GM12878 (cell line): Measurements from ENCODE around the gene NXN. TPM values are rescaled to one million over a fixed set of nuclear protein-coding genes. Genes with fewer than 3 reads are reported as not detected.
"Not testable (repeated sequence)": the region's sequence is repeated elsewhere in the genome, so short reads cannot be mapped to it uniquely, and the experiment has no call there.

Experiments
- ATAC-seq: fragments of 200-7000 bp; cut with Tn5 transposase; 3 replicates; pipeline ENCODE4 v1.9.1; 2020; ENCODE audit warnings: mild to moderate bottlenecking, moderate library complexity
- BruUV-seq: library from RNA; stranded (reverse); fragments of 400-500 nt; replicated peaks from 2 replicates; lab custom pipeline; 2021; lab: Mats Ljungman, UMichigan
- CTCF ChIA-PET: fragments of 300-600 bp; sonication (Branson Sonifier 250); formaldehyde crosslinking; extraction: SDS; loops from one replicate; lab custom pipeline; 2021; ENCODE audit warnings: inconsistent platforms; lab: Yijun Ruan, JAX
- POLR2A ChIA-PET: fragments of 350-600 bp; formaldehyde crosslinking; extraction: SDS; loops from one replicate; lab custom pipeline; 2021; ENCODE audit warnings: inconsistent platforms; lab: Charles Lee
- RAD21 ChIA-PET: fragments of 300-600 bp; sonication (Branson Sonifier 250); formaldehyde crosslinking; loops from one replicate; lab custom pipeline; 2023; ENCODE audit warnings: antibody characterized with exemption; ENCODE audit not compliant: unreplicated experiment; lab: Charles Lee
- SMC1A ChIA-PET: fragments of 300-600 bp; sonication (Branson Sonifier 250); formaldehyde crosslinking; loops from one replicate; lab custom pipeline; 2023; ENCODE audit not compliant: unreplicated experiment, uncharacterized antibody; lab: Charles Lee
- DNase-seq: peaks from one replicate; pipeline ENCODE4 v3.0.0-alpha.2; 2011; ENCODE audit warnings: low read depth, low spot score
- FAIRE-seq: peaks from 3 replicates; lab custom pipeline; 2011; peaks lifted over from hg19 to GRCh38; lab: Jason Lieb, UNC
- H2AFZ ChIP-seq: 2 replicates; pipeline ENCODE4 v1.6.0; 2011; ENCODE audit warnings: low read depth, low read length, control low read depth; ENCODE audit not compliant: control insufficient read depth
- H3K27ac ChIP-seq: 2 replicates; pipeline ENCODE4 v1.5.1; 2011; ENCODE audit warnings: control low read depth; ENCODE audit not compliant: control insufficient read depth, insufficient read depth
- H3K27me3 ChIP-seq, 2 experiments: replicated peaks in 1 of 2; 2 replicates each; pipeline versions ENCODE4 v1.6.0 to v1.6.1; 2011; ENCODE audit warnings: low read length in 1 of 2; ENCODE audit not compliant: control insufficient read depth in 2 of 2, insufficient read depth in 2 of 2
- H3K36me3 ChIP-seq, 2 experiments: 2 replicates each; pipeline ENCODE4 v1.5.1; 2011; ENCODE audit warnings: low read length in 1 of 2; ENCODE audit not compliant: control insufficient read depth in 2 of 2, insufficient read depth in 2 of 2
- H3K4me1 ChIP-seq: 2 replicates; pipeline ENCODE4 v1.6.1; 2011; ENCODE audit warnings: mild to moderate bottlenecking, low read length, moderate library complexity, mixed read lengths; ENCODE audit not compliant: control insufficient read depth, insufficient read depth
- H3K4me2 ChIP-seq: 2 replicates; pipeline ENCODE4 v1.6.0; 2011; ENCODE audit warnings: control low read depth; ENCODE audit not compliant: control insufficient read depth, insufficient read depth
- H3K4me3 ChIP-seq: fragments of 200-600 bp; sonication (generic); 2 replicates; pipeline ENCODE4 v1.5.1; 2016
- H3K79me2 ChIP-seq: 2 replicates; pipeline ENCODE4 v1.6.0; 2011; ENCODE audit warnings: low read length; ENCODE audit not compliant: control insufficient read depth, insufficient read depth
- H3K9ac ChIP-seq: 2 replicates; pipeline ENCODE4 v1.8.0; 2011; ENCODE audit warnings: low read length, control low read depth, mixed read lengths; ENCODE audit not compliant: control insufficient read depth, insufficient read depth
- H3K9me3 ChIP-seq: replicated peaks from 3 replicates; pipeline ENCODE4 v1.5.1; 2011; ENCODE audit warnings: mild to moderate bottlenecking, low read length; ENCODE audit not compliant: control insufficient read depth, insufficient read depth
- H4K20me1 ChIP-seq: 2 replicates; pipeline ENCODE4 v1.6.0; 2011; ENCODE audit not compliant: control insufficient read depth, insufficient read depth
- WGBS: methylation state at CpG from one replicate; pipeline ENCODE4 v1.1.6; 2016; ENCODE audit warnings: low lambda C conversion rate; ENCODE audit not compliant: insufficient replicate concordance, insufficient coverage; ENCODE audit errors: missing lambda C conversion rate; 5-methylcytosine and 5-hydroxymethylcytosine counted together
- in situ Hi-C: fragments of 300-500 bp; cut with MboI; formaldehyde crosslinking; loops from 9 replicates; pipeline ENCODE4 v1.14.3; 2018; ENCODE audit warnings: mixed read lengths
- intact Hi-C: fragments of 100-400 bp; cut with micrococcal nuclease; formaldehyde crosslinking; loops from one replicate; pipeline ENCODE4 v1.14.2; 2022; ENCODE audit not compliant: unreplicated experiment
- polyA plus RNA-seq, 11 experiments: library from polyadenylated mRNA; depleted of rRNA in 4 of 11; unstranded in 6 of 11; stranded (reverse) in 5 of 11; fragments of >200 nt; fragmentation: Nextera tagmentation in 4 of 11; fragmentation: Illumina TruSeq in 1 of 11; extraction: Ambion mirVana in 4 of 11; extraction: Trizol in 1 of 11; gene quantifications; 1 replicate in 1 of 11; 2 replicates in 10 of 11; pipeline versions ENCODE4 v1.2.1 to v1.2.3, GENCODE V29; 2011 to 2016; ENCODE audit warnings: inconsistent platforms in 2 of 11, missing spikeins in 2 of 11, low read depth in 1 of 11
- total RNA-seq, 4 experiments: library from RNA; depleted of rRNA in 3 of 4; stranded (reverse); fragments of >200 nt in 3 of 4; fragmentation: Illumina TruSeq in 1 of 4; extraction: Trizol in 1 of 4; gene quantifications; 2 replicates each; pipeline versions ENCODE4 v1.2.1 to v1.2.3, GENCODE V29; 2013 to 2021
- TF ChIP-seq, protein P1 (sequence below): fragments of 450-650 bp; IDR thresholded peaks from 2 replicates; pipeline ENCODE4 v1.6.1; 2016; ENCODE audit warnings: mild to moderate bottlenecking
- TF ChIP-seq, protein P2 (sequence below): fragments of 450-650 bp; IDR thresholded peaks from 2 replicates; pipeline ENCODE4 v1.6.1; 2014; ENCODE audit warnings: mild to moderate bottlenecking

NXN gene
- total and polyA plus RNA-seq, 10 of the 15 experiments (the other 5 are each of a cell fraction or from before 2014, with no cell fraction given), result 0.04 to 1.2 (median 0.30) TPM

DNA sequence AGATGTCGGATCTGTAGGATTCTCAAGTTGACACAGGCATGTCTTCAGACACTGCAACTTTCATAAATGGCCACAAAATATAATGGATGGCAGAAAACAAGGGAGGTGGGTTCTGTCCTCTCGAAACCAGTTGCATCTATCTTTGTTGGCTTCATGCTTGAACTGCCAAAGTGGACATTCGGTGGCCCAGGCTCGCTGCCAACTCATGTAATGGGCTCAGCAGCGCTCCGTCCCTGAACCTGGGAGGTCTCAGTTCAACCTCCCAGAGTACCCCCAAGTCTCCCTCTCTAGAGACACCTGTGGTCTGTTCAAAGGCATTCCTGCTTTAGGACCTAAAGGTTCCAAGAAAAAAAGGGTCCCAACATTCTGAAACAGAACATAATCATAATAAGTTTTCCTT is 71.9 kb downstream of the NXN start (continued):
- TF ChIP-seq, protein P1, sequence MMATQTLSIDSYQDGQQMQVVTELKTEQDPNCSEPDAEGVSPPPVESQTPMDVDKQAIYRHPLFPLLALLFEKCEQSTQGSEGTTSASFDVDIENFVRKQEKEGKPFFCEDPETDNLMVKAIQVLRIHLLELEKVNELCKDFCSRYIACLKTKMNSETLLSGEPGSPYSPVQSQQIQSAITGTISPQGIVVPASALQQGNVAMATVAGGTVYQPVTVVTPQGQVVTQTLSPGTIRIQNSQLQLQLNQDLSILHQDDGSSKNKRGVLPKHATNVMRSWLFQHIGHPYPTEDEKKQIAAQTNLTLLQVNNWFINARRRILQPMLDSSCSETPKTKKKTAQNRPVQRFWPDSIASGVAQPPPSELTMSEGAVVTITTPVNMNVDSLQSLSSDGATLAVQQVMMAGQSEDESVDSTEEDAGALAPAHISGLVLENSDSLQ, result no peak
- TF ChIP-seq, protein P2, sequence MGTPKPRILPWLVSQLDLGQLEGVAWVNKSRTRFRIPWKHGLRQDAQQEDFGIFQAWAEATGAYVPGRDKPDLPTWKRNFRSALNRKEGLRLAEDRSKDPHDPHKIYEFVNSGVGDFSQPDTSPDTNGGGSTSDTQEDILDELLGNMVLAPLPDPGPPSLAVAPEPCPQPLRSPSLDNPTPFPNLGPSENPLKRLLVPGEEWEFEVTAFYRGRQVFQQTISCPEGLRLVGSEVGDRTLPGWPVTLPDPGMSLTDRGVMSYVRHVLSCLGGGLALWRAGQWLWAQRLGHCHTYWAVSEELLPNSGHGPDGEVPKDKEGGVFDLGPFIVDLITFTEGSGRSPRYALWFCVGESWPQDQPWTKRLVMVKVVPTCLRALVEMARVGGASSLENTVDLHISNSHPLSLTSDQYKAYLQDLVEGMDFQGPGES, result no peak

DNA sequence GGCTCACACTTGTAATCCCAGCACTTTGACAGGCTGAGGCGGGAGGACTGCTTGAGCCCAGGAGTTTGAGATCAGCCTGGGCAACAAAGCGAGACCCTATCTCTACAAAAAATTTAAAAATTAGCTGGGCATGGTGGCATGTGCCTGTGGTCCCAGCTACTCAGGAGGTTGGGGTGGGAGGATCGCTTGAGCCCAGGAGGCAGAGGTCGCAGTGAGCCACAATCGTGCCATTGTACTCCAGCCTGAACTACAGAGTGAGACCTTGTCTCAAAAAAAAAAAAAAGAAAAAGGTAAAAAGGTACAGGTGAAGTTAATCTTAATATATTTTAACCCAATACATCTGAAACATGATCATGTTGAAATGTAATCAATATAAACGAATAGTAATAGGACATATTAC is 73.9 kb downstream of the NXN start:
- H3K27me3 ChIP-seq, H3K79me2 ChIP-seq, H3K4me2 ChIP-seq, H3K36me3 ChIP-seq, H3K27ac ChIP-seq, H3K9me3 ChIP-seq, FAIRE-seq, SMC1A ChIA-PET, H4K20me1 ChIP-seq, H3K4me1 ChIP-seq, CTCF ChIA-PET, POLR2A ChIA-PET, ATAC-seq, intact Hi-C loops, in situ Hi-C loops, H3K9ac ChIP-seq, H2AFZ ChIP-seq, RAD21 ChIA-PET, BruUV-seq, DNase-seq, H3K4me3 ChIP-seq: not testable (repeated sequence)
- WGBS, result 56% methylated on average over 6 of the region's 6 CpGs
